HS-5 (cell line): ENCODE data around the gene GALP.
"Not testable (repeated sequence)": the region's sequence is repeated elsewhere in the genome, so short reads cannot be mapped to it uniquely, and the experiment has no call there.

Experiments
- DNase-seq: peaks from one replicate; pipeline ENCODE4 v3.0.0-alpha.2; 2012; ENCODE audit warnings: low read depth

Gene GALP

GRCh38 chr19:56175861-56176307 is at the start of gene GALP:
Gene GALP (plus strand): TSS chr19:56176008. CDS start chr19:56177109, 1,101 bp downstream.
- not testable (repeated sequence) for DNase-seq

- no peak for DNase-seq
Measured at GRCh38 chr19:56126983-56127780, 48.6 kb upstream of the GALP start.

- no peak for DNase-seq
Measured at GRCh38 chr19:56130006-56130405, 45.8 kb upstream of the GALP start.

DNA sequence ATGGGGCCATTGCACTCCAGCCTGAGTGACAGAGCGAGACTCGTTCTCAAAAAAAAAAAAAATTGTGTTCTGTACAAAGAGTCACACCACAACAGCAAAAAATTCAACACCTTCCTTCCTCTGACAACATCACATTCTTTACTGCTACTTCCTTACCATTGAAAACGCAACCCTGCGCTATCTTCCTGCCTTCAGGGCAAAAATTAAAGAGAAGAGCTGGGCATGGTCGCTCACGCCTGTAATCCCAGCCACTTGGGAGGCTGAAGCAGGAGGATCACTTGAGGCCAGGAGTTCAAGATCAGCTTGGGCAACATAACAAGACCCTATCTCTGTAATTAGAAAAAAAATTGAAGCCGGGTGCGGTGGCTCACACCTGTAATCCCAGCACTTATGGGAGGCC is 44.2 kb upstream of the GALP start:
- DNase-seq = no peak

DNA sequence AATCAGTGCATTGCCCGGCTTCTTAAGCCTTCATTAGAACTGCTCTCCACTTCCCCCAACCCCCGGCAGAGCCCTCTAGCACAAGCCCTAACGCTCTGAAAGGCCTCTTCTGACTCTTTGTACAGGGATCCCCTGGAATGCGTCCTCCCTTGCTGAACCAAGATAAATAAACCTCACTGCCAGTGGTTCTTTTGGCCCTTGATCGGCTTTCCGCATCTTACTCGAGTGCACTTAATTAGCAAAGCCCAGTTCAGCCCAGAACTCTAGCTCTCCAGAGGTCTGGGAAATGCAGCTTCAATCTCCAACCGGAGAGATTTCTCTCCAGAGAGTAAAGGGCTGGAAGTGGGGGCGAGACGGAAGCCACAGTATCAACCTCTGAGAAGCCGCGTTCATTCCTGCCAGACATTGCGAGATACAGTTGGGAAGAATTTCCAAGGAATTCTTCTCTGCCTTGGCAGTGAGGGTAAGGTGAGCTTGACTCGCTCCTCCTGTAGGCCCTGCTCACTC is 43.4 kb upstream of the GALP start:
- no peak for DNase-seq

DNA sequence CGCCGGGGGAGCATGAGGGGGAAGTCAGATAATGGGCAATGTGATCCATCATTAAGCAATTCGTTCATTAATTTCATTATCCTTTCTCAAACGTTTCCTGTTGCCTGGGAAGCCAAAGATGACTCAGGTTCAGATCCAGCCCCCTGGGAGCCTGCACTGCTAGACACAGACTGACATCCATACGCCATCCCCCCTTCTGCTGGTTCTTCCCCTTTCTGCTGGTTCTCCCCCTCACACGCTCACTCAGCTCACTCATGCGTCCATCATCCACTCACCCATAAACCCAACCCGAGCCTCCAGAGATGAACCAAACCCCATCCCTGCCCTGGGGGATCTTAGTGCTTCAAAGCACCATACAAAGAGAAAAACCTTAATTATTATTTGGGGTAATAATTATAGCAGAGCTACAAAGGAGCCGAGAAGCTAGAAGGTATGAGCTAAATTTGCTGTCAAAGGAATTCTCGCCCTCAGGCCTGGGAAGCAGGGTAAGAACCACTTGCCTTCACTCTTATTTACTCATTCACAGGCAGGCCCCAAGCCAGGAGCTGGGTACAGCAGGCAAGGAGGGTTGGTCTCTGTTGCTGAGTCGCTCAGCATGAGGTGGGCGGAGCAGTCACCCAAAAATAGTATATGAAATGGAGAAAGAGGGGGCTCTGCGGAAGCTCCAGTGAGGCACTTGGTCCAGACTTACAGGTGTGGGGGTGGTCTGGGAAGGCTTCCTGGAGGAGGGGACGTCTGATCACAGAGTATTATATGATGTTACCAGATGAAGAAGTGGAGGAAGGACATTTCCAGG is 41.8 kb upstream of the GALP start:
- DNase-seq = no peak

DNA sequence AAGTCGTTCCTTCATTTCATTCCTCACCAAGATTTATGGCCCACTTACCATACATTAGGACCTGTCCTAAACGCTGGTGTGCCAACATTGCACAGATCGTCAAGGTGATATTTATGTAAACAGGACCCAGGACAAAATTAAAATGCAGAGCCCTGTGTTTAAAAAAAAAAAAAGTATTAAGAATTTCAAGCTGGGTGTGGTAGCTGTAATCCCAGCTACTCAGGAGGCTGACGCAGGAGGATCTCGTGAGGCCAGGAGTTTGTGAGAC is 41.2 kb upstream of the GALP start:
- no peak for DNase-seq

GRCh38 chr19:56136362-56136761 is 39.4 kb upstream of the GALP start:
- no peak for DNase-seq

GRCh38 chr19:56137405-56137804 is 38.4 kb upstream of the GALP start:
- DNase-seq = no peak

DNA sequence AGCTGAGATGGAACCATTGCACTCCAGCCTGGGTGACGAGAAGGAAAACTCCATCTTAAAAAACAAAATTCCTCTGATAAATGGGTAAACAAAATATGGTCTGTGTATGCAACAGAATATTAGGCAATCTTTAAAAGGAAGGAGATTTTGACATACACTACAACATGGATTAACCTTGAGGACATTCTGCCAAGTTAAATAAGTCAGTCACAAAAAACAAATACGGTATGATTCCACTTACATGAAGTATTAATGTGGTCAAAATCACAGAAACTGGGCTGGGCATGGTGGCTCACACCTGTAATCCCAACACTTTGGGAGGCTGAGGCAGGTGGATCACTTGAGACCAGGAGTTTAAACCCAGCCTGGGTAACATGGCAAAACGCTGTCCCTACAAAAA is 37.7 kb upstream of the GALP start:
- no peak for DNase-seq

- DNase-seq = no peak
Measured at GRCh38 chr19:56139847-56140582, 35.8 kb upstream of the GALP start.

DNA sequence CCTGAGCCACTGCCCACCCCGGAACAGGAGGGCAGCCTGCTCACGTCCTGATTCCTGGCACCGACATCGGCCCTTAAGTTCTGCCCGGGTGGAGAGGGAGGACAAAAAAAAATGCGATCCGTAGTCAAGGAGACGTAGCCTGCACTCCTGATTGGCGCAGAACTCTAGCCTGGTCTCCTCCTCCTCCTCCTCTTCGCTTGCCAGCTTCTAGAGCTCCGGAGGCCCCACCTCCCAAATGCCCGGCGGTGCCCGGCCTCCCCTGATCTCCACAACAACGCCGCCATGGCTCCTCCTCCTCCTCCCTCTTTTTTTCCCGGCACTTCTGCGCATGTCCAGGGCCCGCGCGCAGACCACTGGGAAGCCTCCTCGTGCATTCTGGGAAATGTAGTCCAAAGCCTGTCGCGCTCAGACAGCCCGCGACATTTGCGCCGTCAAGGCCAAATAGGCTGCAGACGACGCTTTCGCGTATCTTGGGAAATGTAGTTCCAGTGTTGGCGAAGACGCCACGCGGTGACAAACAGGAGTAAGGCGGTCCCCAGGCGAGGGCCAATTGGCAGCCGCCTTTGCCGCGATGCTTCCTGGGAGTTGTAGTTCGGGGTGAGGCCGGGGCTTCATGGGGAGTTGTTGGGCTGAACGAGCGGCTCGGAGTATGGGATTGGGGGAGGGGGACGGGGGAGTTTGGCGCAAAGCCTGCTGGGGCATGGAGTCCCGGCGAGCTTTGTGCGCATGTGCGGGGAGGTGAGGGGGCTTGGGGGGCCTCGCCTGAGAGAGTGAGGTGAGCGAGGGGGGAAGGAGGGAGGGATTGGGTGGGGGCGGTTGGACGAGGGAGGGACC is 35.0 kb upstream of the GALP start, which contains the start of gene ZNF444:
ZNF444 (plus strand) TSS at position 705 of the 834 bp plus-strand sequence. CDS start 5,625 bp downstream, outside the sequence.
- peak; percentile 97 for DNase-seq

- no peak for DNase-seq
Measured at GRCh38 chr19:56141417-56141993, 34.3 kb upstream of the GALP start.

DNA sequence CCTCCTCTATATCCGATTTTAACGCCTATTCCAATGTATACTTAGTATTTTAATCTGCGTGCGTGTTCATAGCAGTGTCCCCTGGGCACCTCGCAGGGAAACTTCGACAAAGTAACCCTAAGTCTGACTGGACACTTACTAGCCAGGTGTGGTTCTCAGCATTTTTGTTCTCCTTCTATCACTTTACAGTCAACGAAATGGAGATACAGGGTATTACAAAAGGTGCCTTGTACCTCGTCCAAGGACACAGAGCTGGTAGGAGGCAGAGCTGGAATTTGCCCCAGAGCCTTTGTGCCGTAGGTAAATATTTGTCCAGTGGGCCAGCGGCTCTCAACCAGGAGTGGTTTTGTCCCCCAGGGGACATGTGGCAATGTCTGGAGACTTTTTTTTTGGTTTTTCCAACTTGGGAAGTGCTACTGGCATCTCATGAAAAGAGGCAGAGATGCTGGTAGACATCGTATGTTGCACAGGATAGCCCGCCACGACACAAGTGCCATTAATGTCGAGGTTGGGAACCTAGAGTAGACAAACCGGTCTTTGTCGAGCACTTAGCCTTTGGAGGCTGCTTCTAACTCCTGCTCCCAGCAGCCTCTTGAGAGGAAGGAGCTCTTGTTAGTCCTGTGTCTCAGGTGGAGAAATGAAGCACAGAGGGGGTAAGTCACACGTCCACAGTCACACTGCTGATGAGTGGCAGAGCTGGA is 33.6 kb upstream of the GALP start:
- DNase-seq = no peak

- no peak for DNase-seq
Measured at GRCh38 chr19:56142897-56143434, 32.8 kb upstream of the GALP start.

- DNase-seq = no peak
Measured at GRCh38 chr19:56144376-56144775, 31.4 kb upstream of the GALP start.

GRCh38 chr19:56144831-56145230 is 31.0 kb upstream of the GALP start:
- no peak for DNase-seq

- no peak for DNase-seq
Measured at GRCh38 chr19:56145698-56146097, 30.1 kb upstream of the GALP start.

DNA sequence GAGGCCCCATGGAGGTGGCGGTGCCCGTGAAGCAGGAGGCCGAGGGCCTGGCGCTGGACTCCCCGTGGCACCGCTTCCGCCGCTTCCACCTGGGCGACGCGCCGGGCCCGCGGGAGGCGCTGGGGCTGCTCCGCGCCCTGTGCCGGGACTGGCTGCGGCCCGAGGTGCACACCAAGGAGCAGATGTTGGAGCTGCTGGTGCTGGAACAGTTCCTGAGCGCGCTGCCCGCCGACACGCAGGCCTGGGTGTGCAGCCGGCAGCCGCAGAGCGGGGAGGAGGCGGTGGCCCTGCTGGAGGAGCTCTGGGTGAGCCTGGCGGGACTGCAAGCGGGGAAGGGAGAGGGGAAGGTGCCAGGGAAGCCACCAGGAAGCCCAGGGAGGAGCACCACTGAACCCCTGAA is 28.9 kb upstream of the GALP start:
- no peak for DNase-seq

GRCh38 chr19:56147307-56147706 is 28.5 kb upstream of the GALP start:
- DNase-seq = no peak
